ENCODE data around the gene STX16.

DNA sequence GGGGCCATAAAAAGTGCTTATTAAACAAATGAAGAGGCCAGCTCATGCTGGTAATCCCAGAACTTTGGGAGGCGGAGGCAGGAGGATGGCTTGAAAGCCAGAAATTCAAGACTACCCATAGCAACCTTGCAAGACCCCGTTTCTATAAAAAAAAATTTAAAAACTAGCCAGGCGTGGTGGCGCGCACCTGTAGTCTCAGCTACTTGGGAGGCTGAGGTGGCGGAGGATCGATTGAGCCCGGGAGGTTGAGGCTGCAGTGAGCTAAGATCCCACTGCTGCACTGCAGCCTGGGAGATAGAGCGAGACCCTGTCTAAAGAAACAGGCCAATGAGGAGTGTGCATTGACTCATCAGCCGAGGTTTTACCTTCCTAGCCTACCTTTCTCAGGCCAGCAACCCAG lies 56.7 kb downstream of the STX16 start:
- TF ChIP-seq CTCF (conservative IDR thresholded peaks at IDR 0.05) = no peak
- no peak for TF ChIP-seq ZFX (IDR thresholded peaks at IDR 0.05)
